ENCODE measurements around the gene NEURL1.
"Not testable (repeated sequence)": the region's sequence is repeated elsewhere in the genome, so short reads cannot be mapped to it uniquely, and the experiment has no call there.

NEURL1 gene

DNA sequence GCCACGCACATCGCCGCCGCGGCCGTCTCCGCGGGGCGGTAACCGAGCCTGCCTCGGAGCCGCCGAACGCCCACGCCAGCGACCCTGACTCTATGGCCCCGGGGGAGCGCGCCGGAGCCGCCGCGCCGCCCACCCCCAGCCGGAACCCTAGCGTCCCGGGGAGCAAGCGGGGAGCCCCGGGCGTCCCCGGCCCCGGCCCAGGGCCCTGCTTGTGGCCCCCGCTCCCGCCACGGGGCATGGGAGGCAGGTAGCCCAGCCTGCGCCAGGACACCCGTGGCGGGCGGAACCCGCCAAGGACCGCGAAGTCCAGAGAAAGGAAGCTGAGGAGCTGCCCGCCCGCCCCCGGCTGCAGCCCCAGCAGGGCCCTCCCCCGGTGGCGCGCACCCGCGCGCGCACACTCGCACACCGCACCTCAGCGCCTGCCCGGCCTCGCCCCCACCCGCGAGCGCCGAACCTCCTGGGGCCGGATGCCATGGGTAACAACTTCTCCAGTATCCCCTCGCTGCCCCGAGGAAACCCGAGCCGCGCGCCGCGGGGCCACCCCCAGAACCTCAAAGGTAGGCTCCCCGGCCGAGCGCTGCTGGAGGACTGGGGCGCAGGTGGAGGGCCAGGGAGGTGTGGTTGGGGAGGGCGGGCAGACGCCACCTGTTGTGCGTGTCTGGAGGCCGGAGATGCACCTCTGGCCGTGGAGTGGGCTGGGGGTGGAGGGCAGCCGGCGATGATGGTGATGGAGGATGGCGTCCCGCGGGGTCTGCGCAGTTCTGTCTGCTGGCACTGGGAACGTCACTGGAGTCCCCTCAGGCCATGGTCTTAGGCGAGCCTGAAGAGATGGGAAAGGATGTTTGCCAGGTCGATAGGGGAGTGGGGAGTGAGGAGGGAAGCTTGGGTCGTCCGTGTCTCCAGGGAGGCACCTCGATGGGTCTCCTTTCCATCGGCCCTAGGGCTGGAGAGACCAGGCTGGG is 692 bp downstream of the NEURL1 start:
- no peak for DNase-seq

DNA sequence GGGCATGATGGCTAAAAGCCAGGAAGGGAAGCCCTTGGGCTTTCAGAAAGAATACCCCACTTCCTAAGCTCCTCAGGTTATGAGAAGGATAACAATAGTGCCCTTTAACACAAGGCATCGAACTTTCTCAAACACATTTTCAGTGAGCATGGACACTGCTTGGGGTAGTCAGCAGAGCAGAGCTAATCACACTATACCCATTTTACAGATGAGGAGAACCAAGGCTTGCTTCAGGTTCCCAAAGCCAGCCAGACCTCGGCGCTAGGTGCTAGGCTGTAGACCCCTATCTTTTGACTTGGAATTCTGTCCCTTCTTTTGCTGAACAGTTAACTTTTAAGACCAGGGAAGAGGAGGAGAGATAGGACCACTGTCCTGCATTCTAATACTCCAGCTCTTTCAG is 1.8 kb downstream of the NEURL1 start:
- DNase-seq = no peak

DNA sequence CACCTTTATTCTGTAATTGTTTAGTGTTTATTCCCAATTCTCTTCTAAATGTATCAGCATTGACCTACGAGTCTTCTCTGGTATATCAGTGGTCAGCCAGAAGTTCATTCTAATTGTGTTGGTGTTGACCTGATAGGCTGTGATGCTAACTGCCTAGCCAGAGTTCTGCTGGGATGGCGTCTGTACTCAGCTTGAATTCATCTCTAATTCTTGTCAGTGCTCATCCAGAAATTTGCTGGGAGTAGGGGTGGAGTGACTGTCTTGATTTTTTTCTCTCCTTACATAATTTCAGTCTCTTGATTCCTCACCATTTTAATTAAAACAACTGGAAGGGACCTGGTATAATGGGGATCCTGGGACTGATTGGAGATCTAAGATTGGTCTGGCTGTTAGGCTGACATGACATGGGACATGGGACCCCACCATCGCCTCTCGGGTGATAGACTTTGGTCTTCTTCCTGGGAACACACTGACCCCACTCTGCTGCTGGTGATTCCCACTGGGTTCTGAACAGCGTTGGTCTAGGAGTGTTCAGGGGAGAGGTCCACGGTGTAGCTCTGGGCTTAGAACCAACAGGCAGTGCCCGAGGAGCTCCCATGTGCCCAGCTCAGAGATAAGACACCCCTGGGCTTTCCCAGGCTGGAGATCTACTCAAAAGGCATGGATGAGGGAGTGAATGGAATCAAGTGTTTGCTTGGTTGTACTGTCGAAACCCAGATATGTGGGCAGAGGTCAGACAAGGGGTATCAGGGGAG is 3.8 kb downstream of the NEURL1 start:
- DNase-seq = no peak

DNA sequence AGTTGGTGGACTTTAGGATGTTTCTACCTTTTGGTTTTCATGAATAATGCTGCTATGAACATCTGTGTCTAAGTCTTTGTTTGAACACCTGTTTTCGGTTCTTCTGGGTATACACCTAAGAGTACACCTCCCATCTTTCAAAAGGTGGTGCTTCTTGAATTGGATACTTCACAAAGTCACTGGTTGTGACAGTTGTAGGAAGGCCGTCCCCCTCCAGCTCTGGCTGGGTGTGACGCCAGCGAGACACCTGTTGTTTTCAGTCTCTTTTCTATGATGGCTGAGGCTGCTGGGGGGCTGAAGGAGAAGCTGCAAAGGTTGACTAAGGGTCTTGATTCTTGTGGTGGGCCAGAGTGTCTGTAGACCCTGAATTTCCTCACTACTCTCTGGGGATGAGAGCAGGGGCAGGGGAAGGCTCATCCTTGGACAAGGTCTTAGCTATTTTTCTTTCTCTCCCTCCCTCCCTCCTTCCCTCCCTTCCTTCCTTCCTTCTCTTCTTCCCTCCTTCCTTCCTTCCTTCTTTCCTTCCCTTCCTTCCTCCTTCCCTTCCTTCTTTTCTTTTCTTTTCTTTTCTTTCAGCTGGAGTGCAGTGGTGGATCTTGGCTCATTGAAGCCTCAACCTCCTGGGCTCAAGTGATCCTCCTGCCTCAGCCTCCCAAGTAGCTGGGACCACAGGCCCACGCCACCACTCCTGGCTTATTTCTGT is 5.6 kb downstream of the NEURL1 start:
- DNase-seq = no peak

DNA sequence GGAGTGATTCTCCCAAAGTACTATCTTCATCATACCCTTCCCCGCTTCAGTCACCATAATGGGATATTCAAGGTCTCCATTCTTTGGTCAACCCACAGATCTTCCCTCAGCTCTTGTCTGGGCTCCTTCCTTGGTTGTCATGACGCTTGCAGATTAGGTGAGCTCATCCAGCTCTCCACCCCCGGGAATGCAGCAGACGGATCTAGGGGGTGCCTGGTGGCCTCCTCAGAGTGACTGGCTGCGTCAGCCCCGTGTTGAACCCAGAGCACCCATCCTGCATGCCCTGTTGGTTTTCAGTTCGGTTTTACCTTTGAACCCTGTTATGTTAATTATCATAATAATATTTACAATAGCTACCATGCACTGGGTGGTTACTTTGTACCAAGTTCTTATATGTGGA is 6.4 kb downstream of the NEURL1 start:
- DNase-seq = no peak

DNA sequence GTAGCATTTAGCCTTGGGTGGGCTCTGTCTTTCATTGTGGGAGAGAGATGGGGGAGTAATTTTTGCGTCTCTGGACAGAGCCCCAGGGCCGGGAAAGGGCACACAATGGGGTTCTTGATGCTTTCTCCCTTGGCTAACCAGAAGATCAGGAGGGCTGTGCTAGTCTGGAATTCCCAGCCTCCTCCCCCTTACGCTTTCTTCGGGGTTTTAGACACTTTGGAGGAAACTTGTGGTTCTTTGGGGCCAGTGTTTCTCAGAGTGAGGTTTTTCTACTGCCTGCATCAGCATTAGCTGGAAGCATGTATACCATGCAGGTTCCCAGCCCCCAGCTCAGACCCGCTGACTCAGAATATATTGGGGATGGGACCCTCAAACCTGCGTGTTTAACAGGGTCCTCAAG is 7.0 kb downstream of the NEURL1 start:
- no peak for DNase-seq

DNA sequence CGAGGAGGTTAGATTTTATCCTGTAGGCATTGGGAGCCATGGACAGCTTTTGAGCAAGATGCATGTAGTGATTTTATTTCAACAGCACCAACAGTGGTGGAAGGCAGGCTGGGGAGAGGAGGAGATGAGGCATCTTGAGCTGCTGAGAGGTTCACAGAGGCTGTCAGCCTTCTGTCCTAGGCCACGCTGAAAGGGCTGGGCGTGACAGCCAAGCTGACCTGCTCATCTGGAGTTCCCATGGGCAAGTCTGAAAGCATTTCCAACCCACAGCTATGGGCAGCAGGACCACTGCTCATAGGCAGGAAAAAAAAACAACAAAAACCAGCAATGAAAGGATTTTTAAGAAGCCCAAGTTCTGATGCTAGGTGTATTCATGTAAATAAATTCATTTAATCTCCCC is 7.7 kb downstream of the NEURL1 start:
- DNase-seq = no peak

DNA sequence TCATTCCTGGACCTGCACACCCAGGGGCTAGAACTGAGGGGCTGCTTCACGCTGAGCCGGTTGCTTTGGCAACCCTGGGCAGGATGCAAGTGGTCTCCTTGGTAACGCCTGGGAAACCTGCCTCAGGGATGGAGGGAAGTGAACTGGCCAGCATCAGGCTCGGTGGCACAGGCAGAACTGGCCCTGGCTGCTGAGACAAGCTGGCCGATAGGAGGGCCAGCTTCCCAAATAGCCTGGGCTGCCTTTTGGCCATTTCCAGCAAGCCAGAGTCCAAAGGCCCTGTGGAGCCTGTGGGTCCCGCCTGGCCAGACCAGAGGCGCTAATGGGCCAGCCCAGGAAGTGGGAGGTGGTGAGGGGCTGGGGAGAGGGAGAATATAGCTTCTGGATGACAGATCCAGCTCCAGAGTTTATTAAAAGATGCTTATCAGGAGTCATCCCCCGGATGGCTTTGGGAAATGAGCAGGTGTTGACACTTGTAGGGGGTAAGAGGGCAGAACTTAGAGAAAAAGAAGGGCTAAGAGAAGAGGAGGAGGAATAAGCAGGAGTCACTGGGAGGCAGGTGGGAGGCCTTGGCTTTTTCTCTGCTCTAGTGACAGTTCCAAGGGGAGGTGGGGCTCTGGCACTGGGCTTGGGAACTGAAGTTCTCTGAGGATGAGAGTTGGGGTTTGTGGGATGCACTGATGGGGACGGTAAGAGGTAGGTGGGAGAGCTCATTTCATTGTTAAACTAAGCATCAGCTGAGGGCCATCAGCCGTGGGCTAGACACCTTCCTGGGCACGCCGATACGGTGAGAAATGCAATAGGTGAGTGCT is 9.6 kb downstream of the NEURL1 start:
- DNase-seq = no peak

DNA sequence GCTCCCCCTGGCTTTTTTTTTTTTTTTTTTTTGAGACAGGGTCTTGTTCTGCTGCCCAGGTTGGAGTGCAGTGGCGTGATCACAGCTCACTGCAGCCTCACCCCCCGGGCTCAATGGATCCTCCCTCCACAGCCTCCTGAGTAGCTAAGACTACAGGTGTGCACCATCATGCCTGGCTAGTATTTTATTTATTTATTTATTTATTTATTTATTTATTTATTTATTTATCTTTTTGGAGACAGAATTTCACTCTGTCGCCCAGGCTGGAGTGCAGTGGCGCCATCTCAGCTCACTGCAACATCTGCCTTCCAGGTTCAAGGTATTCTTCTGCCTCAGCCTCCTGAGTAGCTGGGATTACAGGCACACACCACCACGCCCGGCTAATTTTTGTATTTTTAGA is 10.3 kb downstream of the NEURL1 start:
- not testable (repeated sequence) for DNase-seq

DNA sequence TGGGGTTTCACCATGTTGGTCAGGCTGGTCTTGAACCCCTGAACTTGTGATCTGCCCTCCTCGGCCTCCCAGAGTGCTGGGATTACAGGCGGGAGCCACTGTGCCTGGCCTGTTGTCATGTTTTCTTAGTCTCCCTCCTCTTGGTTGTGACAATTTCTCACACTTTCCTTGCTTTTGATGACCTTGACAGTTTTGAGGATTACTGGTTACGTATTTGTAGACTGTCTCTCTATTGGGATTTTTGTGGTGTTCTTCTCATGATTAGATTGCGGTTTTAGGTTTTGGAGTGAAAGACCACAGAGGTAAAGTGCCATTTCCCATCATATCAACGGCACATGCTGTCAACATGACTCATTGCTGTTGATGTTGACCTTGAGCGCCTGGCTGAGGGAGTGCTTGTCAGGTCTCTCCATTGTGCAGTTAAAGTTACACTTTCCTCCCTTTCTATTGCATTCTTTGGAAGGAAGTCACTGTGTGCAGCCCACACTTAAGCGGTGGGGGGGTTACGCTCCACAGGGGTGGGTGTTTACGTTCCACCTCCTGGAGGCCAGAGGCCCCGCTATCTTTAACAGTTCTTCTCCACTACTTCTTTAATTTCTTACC is 10.8 kb downstream of the NEURL1 start:
- DNase-seq = peak; percentile 91

DNA sequence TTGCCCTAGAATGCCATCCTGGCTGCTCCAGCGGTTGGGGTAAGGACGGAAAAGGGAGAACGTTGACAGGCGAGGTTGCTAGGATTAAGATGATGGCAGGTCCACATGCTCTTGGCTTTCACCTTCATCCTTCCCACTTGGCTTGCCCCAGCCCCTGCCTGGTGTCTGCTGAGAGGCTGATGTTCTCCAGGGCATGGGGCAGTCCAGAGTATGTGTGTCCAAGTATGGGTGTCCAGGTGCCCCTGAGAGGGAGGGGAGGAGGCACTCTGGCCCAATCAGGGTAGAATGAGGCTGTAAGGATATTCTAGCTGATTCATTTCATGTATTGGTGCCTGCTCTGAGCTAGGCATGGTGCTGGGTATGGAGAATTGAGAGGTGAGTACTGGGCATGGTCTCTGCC is 12.6 kb downstream of the NEURL1 start:
- DNase-seq = no peak

DNA sequence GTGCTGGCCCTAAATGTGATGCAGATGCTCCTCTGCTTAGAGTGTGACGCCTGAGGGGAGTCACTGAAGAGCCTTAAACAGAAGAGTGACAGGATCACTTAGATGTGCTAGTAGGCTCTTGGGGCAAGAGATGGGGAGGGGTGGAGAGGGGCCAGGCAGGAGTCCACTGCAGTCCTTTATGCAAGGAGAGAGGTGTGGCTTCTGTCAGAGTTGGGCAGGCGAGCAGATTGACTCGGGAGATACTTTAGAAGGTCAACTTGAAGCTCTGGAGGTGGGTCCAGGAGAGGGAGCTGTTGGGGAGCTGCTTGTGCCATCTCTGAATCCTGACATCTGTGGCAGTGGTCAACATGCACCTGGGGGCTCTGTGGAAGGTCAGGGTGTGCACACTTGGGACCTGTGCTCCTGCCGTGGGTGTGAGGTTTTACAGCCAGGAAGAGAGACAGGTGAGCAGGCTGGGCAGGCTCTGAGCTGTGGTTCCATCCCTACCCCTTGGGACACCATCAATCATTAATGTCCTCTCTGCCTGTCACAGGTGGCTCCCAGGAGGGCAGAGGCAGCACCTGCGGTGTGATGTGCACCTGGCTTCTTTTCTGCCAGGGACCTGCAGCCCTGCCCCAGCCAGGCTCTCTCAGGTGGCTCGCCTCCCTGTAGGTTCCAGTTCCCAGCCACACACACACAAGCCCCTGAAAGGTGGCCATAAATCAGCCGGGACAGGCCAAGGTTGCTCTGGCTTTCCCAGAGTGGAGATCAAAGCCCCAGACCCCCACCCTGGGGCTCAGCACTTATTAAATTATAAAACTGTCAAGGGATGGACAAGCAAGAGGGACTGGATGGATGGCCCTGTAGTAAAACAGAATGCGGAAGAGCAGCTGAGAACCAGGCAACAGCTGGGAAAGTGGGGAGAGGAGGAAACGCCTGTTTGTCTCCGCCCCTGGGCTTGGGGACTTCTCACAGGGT is 14.0 kb downstream of the NEURL1 start:
- DNase-seq = no peak

DNA sequence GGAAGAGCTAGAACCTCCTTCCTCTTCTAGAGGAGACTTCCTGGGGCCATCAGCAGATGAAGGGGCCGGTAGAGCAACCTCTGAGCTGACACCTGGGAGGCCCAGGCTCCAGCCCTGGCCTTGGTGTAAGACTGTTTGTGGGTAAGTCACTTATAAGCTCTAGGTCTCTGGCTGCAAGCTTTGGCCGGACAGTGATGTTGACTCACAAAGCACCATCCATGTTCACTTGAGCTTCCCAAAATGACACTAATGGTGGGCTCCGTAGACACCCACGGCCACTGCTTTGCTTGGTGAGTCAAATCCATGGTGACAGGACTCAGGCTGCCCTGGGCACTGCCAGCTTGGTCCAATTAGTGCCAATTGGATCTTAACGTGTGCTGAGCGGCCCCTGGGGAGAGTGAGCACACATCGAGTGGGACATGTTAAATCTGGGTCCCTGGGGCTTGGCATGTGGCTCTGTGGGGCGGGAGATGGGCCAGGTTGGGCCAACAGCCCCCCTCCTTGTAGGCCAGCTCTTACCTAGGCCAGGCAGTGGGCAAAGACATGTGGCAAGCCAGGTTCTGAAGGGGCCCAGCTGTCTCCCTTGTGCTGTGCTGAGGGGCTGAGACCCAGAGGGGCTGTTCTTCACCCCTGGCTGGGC is 16.7 kb downstream of the NEURL1 start:
- no peak for DNase-seq

DNA sequence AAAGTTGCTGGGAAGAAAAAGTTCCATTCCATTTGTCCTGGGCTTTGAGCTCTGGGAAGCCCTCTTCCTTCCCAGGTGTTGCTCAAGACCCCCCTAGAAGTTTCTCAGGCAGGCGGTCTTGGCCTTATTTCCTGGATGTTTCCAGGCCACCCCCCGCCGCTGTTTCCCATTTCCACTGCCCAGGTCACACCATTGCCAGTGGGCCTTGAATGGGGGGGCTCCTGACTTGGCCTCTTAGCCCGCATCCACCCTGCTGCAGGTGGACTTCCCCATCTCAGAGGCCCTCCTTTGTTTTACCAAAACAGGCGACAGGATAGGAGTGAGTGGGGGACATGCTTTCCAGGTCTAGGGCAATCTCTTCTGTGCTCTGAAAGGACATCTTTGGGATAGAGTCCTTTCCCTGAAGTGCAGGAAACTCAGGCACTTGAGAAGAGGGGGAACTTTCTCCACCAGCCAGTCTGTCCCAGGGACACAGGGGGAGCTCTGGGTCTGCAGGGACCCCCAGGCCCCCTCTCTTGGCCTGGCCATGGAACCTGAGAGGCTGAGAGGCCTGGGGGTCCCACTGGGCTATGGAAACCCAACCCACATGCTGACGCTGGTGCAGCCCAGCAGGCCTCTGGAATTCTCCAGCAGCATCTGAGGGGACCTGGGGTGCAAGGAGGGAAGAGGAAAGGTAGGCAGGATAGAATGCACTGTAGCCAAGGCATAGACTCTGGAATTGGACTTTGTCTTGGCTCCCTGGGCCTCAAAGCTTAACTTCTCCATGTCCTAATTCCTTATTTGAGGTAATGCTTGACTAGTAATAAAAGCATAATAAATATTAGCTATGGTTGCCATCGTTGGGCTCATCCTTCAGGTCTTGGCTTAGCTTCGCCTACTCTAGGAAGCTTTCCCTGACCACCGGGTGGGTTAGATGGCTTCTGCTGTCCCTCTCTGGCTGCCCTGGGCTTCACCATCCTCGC is 17.6 kb downstream of the NEURL1 start:
- no peak for DNase-seq

DNA sequence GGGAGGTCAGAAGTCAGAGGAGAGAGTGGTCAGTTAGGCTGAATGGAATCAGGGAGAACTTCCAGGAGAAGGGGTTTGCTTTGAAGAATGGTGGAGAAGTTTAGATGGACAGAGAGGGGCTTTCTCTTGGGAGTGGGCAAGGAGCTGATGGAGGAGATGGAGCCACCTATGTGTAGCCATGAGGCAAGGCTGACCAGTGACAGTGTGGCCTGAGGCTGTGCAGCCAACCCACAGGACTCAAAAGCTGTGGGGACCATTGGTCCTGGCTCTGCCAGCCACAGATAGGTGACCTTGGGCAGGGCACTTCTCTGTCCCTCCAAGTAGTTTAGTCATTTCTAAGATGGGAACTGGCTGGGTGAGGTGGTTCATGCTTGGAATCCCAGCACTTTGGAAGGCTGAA is 18.7 kb downstream of the NEURL1 start:
- DNase-seq = no peak

DNA sequence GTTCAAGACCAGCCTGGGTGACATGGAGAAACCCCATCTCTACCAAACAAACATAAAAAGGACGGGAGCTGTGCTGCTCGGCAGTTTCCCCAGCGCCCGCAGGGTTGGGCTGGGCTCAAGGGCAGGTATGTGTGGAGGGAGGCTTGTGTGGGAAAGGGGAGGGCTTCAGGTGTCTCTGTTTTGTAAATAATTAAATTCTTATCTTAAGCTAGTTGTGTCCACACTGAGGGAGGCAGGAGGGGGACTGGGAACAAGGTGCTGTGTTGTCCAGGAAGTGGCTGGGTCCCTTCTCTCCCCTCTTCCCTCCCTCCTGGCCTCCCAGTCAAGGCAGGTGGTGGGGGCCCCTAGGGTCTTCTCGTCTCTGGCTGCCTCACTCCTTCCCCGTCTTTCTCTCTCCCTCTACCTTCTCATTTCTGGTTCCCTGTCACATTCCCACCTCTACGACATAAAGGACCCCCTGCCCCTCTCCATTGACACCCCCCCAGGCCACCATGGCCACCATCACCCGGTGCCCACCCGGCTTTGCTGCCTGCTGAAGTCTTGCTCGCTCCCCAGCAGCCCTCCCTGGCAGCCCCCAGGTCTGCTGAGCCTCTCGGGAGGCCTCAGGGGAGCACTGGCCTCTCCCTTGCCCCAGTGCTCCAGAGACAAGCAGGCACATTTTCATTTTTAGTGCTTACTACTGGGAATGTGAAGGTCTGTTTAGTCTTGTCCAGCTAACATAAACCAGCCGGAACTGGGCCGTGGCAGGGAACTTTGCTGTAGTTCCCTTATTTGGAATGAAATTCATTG is 19.3 kb downstream of the NEURL1 start:
- DNase-seq = no peak

DNA sequence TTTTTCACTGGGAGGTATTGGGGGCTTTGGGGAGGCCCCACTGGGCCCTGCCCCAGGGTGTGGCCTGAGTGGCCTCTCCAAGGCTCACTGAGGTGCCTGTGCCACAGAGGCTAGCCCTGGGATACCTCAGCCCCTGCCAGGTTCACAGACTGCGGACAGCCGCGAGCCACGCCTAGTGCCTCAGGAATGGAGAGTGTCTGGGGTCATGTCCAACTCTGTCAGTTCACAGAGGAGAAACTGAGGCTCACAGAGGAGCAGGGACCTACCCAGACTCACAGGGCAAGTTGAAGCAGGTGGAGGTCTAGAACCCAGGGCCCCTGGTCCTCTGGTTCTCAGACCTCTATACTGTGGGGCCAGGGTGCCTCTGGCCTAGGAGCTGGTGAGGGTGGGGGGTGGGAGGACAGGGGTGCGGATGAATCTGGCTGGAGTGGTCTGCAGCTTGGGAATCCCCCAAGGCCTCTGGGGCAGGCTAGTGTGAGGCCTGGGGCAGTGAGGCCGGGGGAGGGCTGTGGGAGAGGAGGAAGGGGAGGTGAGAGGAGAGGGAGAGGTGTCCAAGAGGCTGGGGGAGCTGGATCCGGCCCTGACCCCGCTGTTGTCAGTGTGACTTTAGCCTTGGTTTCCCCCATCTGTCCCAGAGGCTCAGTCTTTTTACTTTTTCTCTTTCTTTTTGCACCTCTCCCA is 20.0 kb downstream of the NEURL1 start:
- no peak for DNase-seq

DNA sequence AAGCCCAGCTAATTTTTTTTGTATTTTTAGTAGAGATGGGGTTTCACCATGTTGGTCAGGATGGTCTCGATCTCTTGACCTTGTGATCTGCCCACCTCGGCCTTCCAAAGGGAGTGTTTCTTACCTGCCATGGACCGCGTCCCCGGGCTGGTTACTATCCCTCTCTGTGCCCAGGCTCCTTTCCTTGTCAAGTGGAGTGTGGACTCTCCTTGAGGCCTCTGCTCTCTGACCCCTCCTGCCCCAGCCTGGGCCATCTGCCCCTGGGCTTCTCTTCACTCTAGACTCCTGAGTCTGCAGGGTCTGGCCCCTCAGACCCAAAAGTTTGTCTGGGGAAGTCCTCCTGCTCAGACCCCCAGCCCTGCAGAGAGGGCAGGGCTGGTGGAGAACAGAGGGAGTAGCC is 20.7 kb downstream of the NEURL1 start:
- DNase-seq = no peak
